B cell (primary cell): ENCODE results near the gene ZNF280A. TPM values are rescaled to one million over a fixed set of nuclear protein-coding genes. Genes with fewer than 3 reads are reported as not detected.
"Not testable (repeated sequence)": the region's sequence is repeated elsewhere in the genome, so short reads cannot be mapped to it uniquely, and the experiment has no call there.

Experiments
- ATAC-seq: fragments of 200-7000 bp; cut with Tn5 transposase; one replicate; pipeline ENCODE4 v1.10.0; 2021; ENCODE audit warnings: low read depth, mild to moderate bottlenecking, moderate number of reproducible peaks, moderate library complexity
- CTCF ChIA-PET: fragments of 350-600 bp; sonication (Branson Sonifier 250); formaldehyde crosslinking; loops from one replicate; lab custom pipeline; 2021; ENCODE audit warnings: antibody characterized with exemption, inconsistent platforms; lab: Charles Lee
- POLR2A ChIA-PET: fragments of 350-600 bp; sonication (Branson Sonifier 250); formaldehyde crosslinking; loops from one replicate; lab custom pipeline; 2021; ENCODE audit warnings: antibody characterized with exemption; lab: Charles Lee
- DNase-seq: peaks from one replicate; pipeline ENCODE4 v3.0.0; 2013
- H2AFZ ChIP-seq: 2 replicates; pipeline ENCODE4 v1.6.1; 2012; ENCODE audit warnings: mild to moderate bottlenecking, low read depth, low read length; ENCODE audit not compliant: insufficient read depth, poor library complexity, severe bottlenecking
- H3K27ac ChIP-seq, 2 donors: 1 replicate in 1 of 2; 2 replicates in 1 of 2; pipeline ENCODE4 v1.5.1; 2012 to 2013; ENCODE audit warnings: low read length in 2 of 2, mild to moderate bottlenecking in 2 of 2, moderate library complexity in 1 of 2
- H3K27me3 ChIP-seq, 4 experiments: fragments of 200-600 bp in 1 of 4; sonication (generic) in 1 of 4; replicated peaks in 1 of 4; 1 replicate in 2 of 4; 2 replicates in 2 of 4; pipeline versions ENCODE4 v1.6.1 to v1.7.0; 2013 to 2016; ENCODE audit warnings: low read length in 3 of 4, mild to moderate bottlenecking in 2 of 4, mixed read lengths in 1 of 4, moderate library complexity in 1 of 4; ENCODE audit not compliant: insufficient read depth in 4 of 4, control insufficient read depth in 3 of 4; ENCODE audit errors: control extremely low read depth in 1 of 4
- H3K36me3 ChIP-seq, 2 experiments: replicated peaks in 1 of 2; 1 replicate in 1 of 2; 2 replicates in 1 of 2; pipeline versions ENCODE4 v1.6.1 to v1.7.1; 2013; ENCODE audit warnings: low read length in 1 of 2; ENCODE audit not compliant: insufficient read depth in 2 of 2, control insufficient read depth in 1 of 2; ENCODE audit errors: control extremely low read depth in 1 of 2, extremely low read depth in 1 of 2
- H3K4me1 ChIP-seq, 2 donors: fragments of 200-600 bp in 1 of 2; sonication (generic) in 1 of 2; 1 replicate in 1 of 2; 2 replicates in 1 of 2; pipeline versions ENCODE4 v1.5.1 to v1.6.1; 2013 to 2017; ENCODE audit warnings: low read length in 2 of 2; ENCODE audit not compliant: control insufficient read depth in 2 of 2, insufficient read depth in 2 of 2
- H3K4me2 ChIP-seq: replicated peaks from 2 replicates; pipeline ENCODE3; 2012; ENCODE audit warnings: mild to moderate bottlenecking, low read depth, low read length; ENCODE audit not compliant: poor library complexity, severe bottlenecking
- H3K4me3 ChIP-seq, 5 experiments: fragments of 200-600 bp in 1 of 5; sonication (generic) in 1 of 5; 1 replicate in 3 of 5; 2 replicates in 2 of 5; pipeline versions ENCODE4 v1.5.1 to v1.7.0; 2011 to 2016; ENCODE audit warnings: low read length in 4 of 5, mild to moderate bottlenecking in 4 of 5, low read depth in 2 of 5, control low read depth in 1 of 5, moderate library complexity in 1 of 5; ENCODE audit not compliant: insufficient read depth in 1 of 5; ENCODE audit errors: control extremely low read depth in 1 of 5, extremely low read depth in 1 of 5
- H3K79me2 ChIP-seq: fragments of 200-600 bp; sonication (generic); one replicate; pipeline ENCODE4 v1.6.0; 2016; ENCODE audit warnings: low read length; ENCODE audit not compliant: control insufficient read depth, insufficient read depth
- H3K9ac ChIP-seq: fragments of 200-600 bp; sonication (generic); 2 replicates; pipeline ENCODE4 v1.6.1; 2017; ENCODE audit warnings: mild to moderate bottlenecking, low read length, moderate library complexity
- H3K9me3 ChIP-seq, 3 donors: one replicate each; pipeline versions ENCODE4 v1.6.1 to v1.7.1; 2013; ENCODE audit warnings: low read length in 2 of 3; ENCODE audit not compliant: control insufficient read depth in 2 of 3, insufficient read depth in 1 of 3; ENCODE audit errors: control extremely low read depth in 1 of 3
- H4K20me1 ChIP-seq: 2 replicates; pipeline ENCODE4 v1.6.0; 2012; ENCODE audit warnings: mild to moderate bottlenecking, low read length; ENCODE audit not compliant: insufficient read depth, control insufficient read depth, poor library complexity, severe bottlenecking
- H3K27ac Mint-ChIP-seq: one replicate; pipeline ENCODE4 v1.8.0; 2021; ENCODE audit warnings: mixed read lengths
- H3K27me3 Mint-ChIP-seq: one replicate; pipeline ENCODE4 v1.8.0; 2021; ENCODE audit warnings: mixed read lengths
- H3K4me1 Mint-ChIP-seq: one replicate; pipeline ENCODE4 v1.8.0; 2021; ENCODE audit warnings: mixed read lengths
- H3K4me3 Mint-ChIP-seq: one replicate; pipeline ENCODE4 v1.8.0; 2021; ENCODE audit warnings: mixed read lengths
- H3K9me3 Mint-ChIP-seq: one replicate; pipeline ENCODE4 v1.8.0; 2022; ENCODE audit warnings: mixed read lengths; ENCODE audit not compliant: insufficient read depth
- EZH2 ChIP-seq: IDR thresholded peaks from 2 replicates; pipeline ENCODE4 v1.6.1; 2012; ENCODE audit warnings: borderline replicate concordance, low read depth, mild to moderate bottlenecking, moderate library complexity, low read length; ENCODE audit not compliant: insufficient read depth, poor library complexity, severe bottlenecking
- WGBS: methylation state at CpG from one replicate; pipeline ENCODE4 v1.1.5; 2013; ENCODE audit warnings: missing lambda C conversion rate; ENCODE audit not compliant: insufficient coverage; 5-methylcytosine and 5-hydroxymethylcytosine counted together
- intact Hi-C: fragments of 100-400 bp; cut with micrococcal nuclease; formaldehyde crosslinking; loops from one replicate; pipeline ENCODE4 v1.10.0; 2022
- polyA plus RNA-seq: library from polyadenylated mRNA; depleted of rRNA; stranded (reverse); fragments of >200 nt; gene quantifications from 2 replicates; pipeline ENCODE4 v1.2.3, GENCODE V29; 2012
- total RNA-seq, 2 donors: library from RNA; stranded (reverse); fragments of 120-200 nt in 1 of 2; gene quantifications; 1 replicate in 1 of 2; 2 replicates in 1 of 2; pipeline versions ENCODE4 v1.2.3 to v1.2.4, GENCODE V29; 2013 to 2022
- TF ChIP-seq, protein P1 (sequence below): fragments of 200-600 bp; IDR thresholded peaks from one replicate; pipeline ENCODE4 v1.8.0; 2022; ENCODE audit warnings: antibody characterized with exemption, mild to moderate bottlenecking

Gene ZNF280A
- total and polyA plus RNA-seq, 2 donors (not counting 1 experiment from before 2014, with no cell fraction given): not detected

DNA sequence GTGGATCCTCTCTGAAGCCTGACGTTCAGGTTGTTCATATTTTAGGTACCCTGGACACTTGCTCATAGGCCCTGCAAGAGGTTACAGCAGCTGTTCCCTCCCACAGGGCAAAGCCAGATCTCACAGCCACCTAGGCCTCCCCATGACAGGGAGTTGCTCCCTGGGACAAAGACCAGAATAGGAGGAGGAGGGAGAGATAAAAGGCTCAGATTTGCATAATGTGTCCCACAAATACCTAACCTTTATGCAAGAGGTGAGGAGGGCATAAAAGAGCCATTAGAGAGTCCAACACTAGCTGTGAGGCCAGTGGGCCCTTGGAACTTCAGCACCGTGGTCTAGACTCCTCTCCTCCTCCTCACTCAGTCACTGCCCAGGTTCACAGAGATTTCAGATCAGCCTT is 45.3 kb downstream of the ZNF280A start:
- no peaks in the 10 kb centered on the region for H3K27me3 ChIP-seq
- POLR2A ChIA-PET: no interaction called here
- peaks cover 3 to 6% of the 10 kb centered on the region in 2 donors for H3K4me1 ChIP-seq
- H3K36me3 ChIP-seq: no peaks in the 10 kb centered on the region
- TF ChIP-seq EZH2: no peak
- TF ChIP-seq, protein P1, sequence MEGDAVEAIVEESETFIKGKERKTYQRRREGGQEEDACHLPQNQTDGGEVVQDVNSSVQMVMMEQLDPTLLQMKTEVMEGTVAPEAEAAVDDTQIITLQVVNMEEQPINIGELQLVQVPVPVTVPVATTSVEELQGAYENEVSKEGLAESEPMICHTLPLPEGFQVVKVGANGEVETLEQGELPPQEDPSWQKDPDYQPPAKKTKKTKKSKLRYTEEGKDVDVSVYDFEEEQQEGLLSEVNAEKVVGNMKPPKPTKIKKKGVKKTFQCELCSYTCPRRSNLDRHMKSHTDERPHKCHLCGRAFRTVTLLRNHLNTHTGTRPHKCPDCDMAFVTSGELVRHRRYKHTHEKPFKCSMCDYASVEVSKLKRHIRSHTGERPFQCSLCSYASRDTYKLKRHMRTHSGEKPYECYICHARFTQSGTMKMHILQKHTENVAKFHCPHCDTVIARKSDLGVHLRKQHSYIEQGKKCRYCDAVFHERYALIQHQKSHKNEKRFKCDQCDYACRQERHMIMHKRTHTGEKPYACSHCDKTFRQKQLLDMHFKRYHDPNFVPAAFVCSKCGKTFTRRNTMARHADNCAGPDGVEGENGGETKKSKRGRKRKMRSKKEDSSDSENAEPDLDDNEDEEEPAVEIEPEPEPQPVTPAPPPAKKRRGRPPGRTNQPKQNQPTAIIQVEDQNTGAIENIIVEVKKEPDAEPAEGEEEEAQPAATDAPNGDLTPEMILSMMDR: no peak
- H3K4me3 ChIP-seq: no peak overlapping the region
- ATAC-seq (no peak), DNase-seq (no peak)
- CTCF ChIA-PET: interaction anchor here (1.1 kb wide), 1 partner anchor 43 kb away, joined by 3 read pairs; no protein-coding TSS in a partner anchor
- H4K20me1 ChIP-seq: no peaks in the 10 kb centered on the region
- no peak overlapping the region for H3K9ac ChIP-seq
- Mint-ChIP-seq H3K27ac (no peak overlapping the region), H3K27me3 (no peaks in the 10 kb centered on the region), H3K9me3 (peaks cover 2% of the 10 kb centered on the region), H3K4me1 (peaks cover 3% of the 10 kb centered on the region), H3K4me3 (no peak overlapping the region)
- no peak overlapping the region for H2AFZ ChIP-seq
- H3K79me2 ChIP-seq: no peaks in the 10 kb centered on the region
- H3K27ac ChIP-seq: no peak overlapping the region
- intact Hi-C loops: no loop called here
- no CpG with 5 or more reads among the region's 2 CpGs for WGBS
- peaks cover 0 to 6% (median 1%) of the 10 kb centered on the region in 3 donors for H3K9me3 ChIP-seq
- H3K4me2 ChIP-seq: no peak overlapping the region

DNA sequence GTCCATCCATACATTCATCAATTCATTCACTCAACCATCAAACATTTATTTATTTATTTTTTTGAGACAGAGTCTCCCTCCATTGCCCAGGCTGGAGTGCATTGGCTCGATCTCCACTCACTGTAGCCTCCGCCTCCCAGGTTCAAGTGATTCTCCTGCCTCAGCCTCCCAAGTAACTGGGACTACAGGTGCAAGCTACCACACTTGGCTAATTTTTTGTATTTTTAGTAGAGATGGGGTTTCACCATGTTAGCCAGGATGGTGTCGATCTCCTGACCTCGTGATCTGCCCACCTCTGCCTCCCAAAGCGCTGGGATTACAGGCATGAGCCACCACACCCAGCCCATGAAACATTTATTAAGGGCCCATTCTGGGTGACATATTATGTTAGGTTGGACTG is 49.0 kb downstream of the ZNF280A start:
- H3K27ac Mint-ChIP-seq, H3K9me3 Mint-ChIP-seq, DNase-seq, H3K4me2 ChIP-seq, H3K27me3 ChIP-seq, H3K4me3 ChIP-seq, H2AFZ ChIP-seq, H3K9ac ChIP-seq, H4K20me1 ChIP-seq, CTCF ChIA-PET, H3K4me1 Mint-ChIP-seq, H3K27me3 Mint-ChIP-seq, H3K36me3 ChIP-seq, H3K4me3 Mint-ChIP-seq, H3K79me2 ChIP-seq, H3K4me1 ChIP-seq, POLR2A ChIA-PET, ATAC-seq, intact Hi-C loops, H3K27ac ChIP-seq: not testable (repeated sequence)
- 100% methylated on average over 2 of the region's 5 CpGs for WGBS
- H3K9me3 ChIP-seq: peaks cover 4 to 14% (median 9%) of the 10 kb centered on the region in 3 donors
